Measurements from ENCODE around the gene CDC7.

CDC7 gene

GRCh38 chr1:91513160-91513559, 12.5 kb downstream of the CDC7 start:
- TF ChIP-seq, protein P1, sequence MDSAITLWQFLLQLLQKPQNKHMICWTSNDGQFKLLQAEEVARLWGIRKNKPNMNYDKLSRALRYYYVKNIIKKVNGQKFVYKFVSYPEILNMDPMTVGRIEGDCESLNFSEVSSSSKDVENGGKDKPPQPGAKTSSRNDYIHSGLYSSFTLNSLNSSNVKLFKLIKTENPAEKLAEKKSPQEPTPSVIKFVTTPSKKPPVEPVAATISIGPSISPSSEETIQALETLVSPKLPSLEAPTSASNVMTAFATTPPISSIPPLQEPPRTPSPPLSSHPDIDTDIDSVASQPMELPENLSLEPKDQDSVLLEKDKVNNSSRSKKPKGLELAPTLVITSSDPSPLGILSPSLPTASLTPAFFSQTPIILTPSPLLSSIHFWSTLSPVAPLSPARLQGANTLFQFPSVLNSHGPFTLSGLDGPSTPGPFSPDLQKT (IDR thresholded peaks at IDR 0.05; ENCODE audit: borderline replicate concordance, low read depth, low read length): no peak
- TF ChIP-seq, protein P2, sequence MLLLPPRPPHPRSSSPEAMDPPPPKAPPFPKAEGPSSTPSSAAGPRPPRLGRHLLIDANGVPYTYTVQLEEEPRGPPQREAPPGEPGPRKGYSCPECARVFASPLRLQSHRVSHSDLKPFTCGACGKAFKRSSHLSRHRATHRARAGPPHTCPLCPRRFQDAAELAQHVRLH (tag by site-specific recombination; IDR thresholded peaks at IDR 0.05): no peak
- TF ChIP-seq, protein P3, sequence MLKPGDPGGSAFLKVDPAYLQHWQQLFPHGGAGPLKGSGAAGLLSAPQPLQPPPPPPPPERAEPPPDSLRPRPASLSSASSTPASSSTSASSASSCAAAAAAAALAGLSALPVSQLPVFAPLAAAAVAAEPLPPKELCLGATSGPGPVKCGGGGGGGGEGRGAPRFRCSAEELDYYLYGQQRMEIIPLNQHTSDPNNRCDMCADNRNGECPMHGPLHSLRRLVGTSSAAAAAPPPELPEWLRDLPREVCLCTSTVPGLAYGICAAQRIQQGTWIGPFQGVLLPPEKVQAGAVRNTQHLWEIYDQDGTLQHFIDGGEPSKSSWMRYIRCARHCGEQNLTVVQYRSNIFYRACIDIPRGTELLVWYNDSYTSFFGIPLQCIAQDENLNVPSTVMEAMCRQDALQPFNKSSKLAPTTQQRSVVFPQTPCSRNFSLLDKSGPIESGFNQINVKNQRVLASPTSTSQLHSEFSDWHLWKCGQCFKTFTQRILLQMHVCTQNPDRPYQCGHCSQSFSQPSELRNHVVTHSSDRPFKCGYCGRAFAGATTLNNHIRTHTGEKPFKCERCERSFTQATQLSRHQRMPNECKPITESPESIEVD (tag by site-specific recombination; IDR thresholded peaks at IDR 0.05): no peak
- no peak for TF ChIP-seq ZNF792 (tag by site-specific recombination; IDR thresholded peaks at IDR 0.05)
- no peak for TF ChIP-seq OSR2 (tag by site-specific recombination; IDR thresholded peaks at IDR 0.05)
- TF ChIP-seq, protein P4, sequence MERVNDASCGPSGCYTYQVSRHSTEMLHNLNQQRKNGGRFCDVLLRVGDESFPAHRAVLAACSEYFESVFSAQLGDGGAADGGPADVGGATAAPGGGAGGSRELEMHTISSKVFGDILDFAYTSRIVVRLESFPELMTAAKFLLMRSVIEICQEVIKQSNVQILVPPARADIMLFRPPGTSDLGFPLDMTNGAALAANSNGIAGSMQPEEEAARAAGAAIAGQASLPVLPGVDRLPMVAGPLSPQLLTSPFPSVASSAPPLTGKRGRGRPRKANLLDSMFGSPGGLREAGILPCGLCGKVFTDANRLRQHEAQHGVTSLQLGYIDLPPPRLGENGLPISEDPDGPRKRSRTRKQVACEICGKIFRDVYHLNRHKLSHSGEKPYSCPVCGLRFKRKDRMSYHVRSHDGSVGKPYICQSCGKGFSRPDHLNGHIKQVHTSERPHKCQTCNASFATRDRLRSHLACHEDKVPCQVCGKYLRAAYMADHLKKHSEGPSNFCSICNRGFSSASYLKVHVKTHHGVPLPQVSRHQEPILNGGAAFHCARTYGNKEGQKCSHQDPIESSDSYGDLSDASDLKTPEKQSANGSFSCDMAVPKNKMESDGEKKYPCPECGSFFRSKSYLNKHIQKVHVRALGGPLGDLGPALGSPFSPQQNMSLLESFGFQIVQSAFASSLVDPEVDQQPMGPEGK (tag by site-specific recombination; IDR thresholded peaks at IDR 0.05): no peak
- Histone ChIP-seq H3K36me3 (ENCODE audit: control insufficient read depth in 2 of 2, insufficient read depth in 1 of 2, low read length in 2 of 2) (peaks cover 55 to 93% of the 10 kb centered on the region in 2 experiments), H3K27ac (ENCODE audit: extremely low read depth, low read depth, low read length) (no peak overlapping the region), H3K4me1 (ENCODE audit: control insufficient read depth, insufficient read depth, low read length) (no peaks in the 10 kb centered on the region), H3K4me3 (ENCODE audit: low read depth, low read length) (no peak overlapping the region), H3K9me3 (ENCODE audit: control insufficient read depth, insufficient read depth, low read depth, low read length) (no peaks in the 10 kb centered on the region)
- ChIA-PET CTCF (interaction anchor here (0.6 to 3.3 kb wide), 6 partner anchors 10 to 413 kb away, joined by 3 to 21 read pairs (median 4); no protein-coding TSS in a partner anchor), POLR2A (no interaction called here)

DNA sequence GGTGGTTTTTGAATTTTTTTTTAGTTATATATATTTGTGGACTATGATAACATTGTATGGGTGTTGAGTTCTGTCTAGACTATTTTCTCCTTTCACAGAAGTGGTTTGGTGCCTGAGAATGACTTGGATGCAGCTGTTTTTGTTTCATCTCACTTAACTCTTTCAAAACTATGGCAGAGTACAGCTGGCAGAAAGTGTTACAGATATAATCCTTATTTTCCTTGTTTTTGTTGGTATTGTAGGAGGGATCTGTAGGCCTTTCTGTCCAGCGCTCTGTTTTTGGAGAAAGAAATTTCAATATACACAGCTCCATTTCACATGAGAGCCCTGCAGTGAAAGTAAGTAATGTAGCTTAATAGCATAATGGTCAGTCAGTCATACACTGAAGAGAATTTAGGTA, 13.1 kb downstream of the CDC7 start:
- Histone ChIP-seq H3K4me3 (ENCODE audit: low read depth, low read length) (no peak overlapping the region), H3K9me3 (ENCODE audit: control insufficient read depth, insufficient read depth, low read depth, low read length) (no peaks in the 10 kb centered on the region), H3K4me1 (ENCODE audit: control insufficient read depth, insufficient read depth, low read length) (no peaks in the 10 kb centered on the region), H3K27ac (ENCODE audit: extremely low read depth, low read depth, low read length) (no peak overlapping the region), H3K36me3 (ENCODE audit: control insufficient read depth in 2 of 2, insufficient read depth in 1 of 2, low read length in 2 of 2) (peaks cover 53 to 93% of the 10 kb centered on the region in 2 experiments)
- CTCF ChIA-PET: interaction anchor here (0.7 to 3.3 kb wide), 5 partner anchors 10 to 415 kb away, joined by 3 to 21 read pairs (median 5); no protein-coding TSS in a partner anchor
- TF ChIP-seq TSHZ1 (tag by site-specific recombination; IDR thresholded peaks at IDR 0.05; ENCODE audit: borderline replicate concordance): no peak
- POLR2A ChIA-PET: no interaction called here

DNA sequence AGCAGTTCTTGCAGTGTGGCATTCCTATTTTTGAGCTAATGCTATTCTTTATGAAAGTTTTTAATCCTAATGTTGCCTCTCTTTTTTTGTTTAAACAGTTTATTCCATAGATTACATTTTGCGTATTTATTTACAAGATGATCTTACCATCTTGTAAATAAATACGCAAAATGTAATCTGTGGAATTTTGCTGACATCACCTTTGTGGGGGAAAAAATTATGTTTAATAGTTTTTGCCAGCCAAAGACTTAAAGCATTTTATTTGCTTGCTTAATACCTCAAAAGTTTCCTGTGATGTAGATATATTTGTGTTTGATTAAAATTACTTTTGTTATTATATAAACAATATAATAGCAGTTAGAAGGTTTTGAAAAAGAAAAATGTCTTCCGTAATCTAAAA, 15.3 kb downstream of the CDC7 start:
- POLR2A ChIA-PET: no interaction called here
- Histone ChIP-seq H3K4me1 (ENCODE audit: control insufficient read depth, insufficient read depth, low read length) (no peaks in the 10 kb centered on the region), H3K27ac (ENCODE audit: extremely low read depth, low read depth, low read length) (no peak overlapping the region), H3K36me3 (ENCODE audit: control insufficient read depth in 2 of 2, insufficient read depth in 1 of 2, low read length in 2 of 2) (peaks cover 47 to 80% of the 10 kb centered on the region in 2 experiments), H3K9me3 (ENCODE audit: control insufficient read depth, insufficient read depth, low read depth, low read length) (no peaks in the 10 kb centered on the region), H3K4me3 (ENCODE audit: low read depth, low read length) (no peak overlapping the region)
- CTCF ChIA-PET: interaction anchor here (0.6 to 1.0 kb wide), 2 partner anchors 10 to 412 kb away, joined by 3 to 4 read pairs; no protein-coding TSS in a partner anchor
- TF ChIP-seq ZNF791 (tag by site-specific recombination; IDR thresholded peaks at IDR 0.05) (no peak), ZNF248 (tag by site-specific recombination; IDR thresholded peaks at IDR 0.05) (no peak), ZBTB21 (tag by site-specific recombination; IDR thresholded peaks at IDR 0.05) (no peak), ZFP69B (tag by site-specific recombination; IDR thresholded peaks at IDR 0.05) (no peak), ZBTB1 (tag by site-specific recombination; IDR thresholded peaks at IDR 0.05) (no peak), ZNF146 (tag by site-specific recombination; IDR thresholded peaks at IDR 0.05) (no peak), ZNF555 (tag by site-specific recombination; conservative IDR thresholded peaks at IDR 0.05) (no peak), ZNF707 (tag by site-specific recombination; IDR thresholded peaks at IDR 0.05) (no peak), TSHZ1 (tag by site-specific recombination; IDR thresholded peaks at IDR 0.05; ENCODE audit: borderline replicate concordance) (no peak), ZNF280C (tag by site-specific recombination; IDR thresholded peaks at IDR 0.05) (no peak)

All from HEK293 (cell line).